ENCODE results near the gene CDH23. TPM values are rescaled to one million over a fixed set of nuclear protein-coding genes. Genes with fewer than 3 reads are reported as not detected.

The CDH23 gene
- total and polyA plus RNA-seq, 9 of the 15 experiments (the other 6 are each of a cell fraction or from before 2014, with no cell fraction given): 0.18 to 1.2 (median 0.47) TPM

DNA sequence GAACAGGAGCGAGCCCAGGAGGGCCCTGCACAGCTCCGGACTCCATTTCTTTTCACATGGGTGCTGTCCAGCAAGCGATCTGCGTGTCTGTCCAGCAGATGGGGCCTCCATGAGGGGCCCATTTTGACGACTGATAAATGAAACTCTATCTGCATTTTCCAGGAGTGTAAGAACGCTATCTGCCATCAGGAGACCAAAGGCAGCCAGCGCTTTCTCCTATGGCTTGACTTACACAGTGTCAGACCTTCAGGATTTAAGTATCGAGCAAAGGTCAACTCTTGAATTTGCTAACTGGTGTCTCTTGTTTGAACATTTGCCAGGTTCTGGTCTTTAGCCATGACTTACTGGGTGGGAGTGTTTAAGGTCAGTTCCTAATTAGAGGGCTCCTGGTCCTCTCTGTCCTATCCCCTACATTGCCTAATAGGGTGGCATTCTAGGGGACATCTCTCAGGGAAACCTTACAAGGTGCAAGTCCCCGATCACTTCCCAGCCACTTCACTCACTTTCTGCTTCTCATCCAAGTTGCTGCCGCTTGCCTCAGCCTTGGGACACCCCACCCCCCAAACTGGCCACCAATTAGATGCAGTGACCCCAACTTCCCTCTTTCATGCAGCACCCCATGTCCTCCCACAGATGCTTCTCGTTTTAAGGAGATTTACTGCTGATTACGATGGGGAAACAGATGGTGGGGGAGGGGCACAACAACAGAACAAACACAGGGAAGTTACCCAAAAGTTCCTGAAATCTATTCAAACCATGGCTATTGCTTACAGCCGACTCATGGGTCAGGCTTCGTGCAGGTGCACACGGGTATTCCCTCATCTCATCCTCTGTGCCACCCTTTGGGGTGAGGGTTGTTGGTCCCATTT, 356.6 kb downstream of the CDH23 start (continued):
- TF ChIP-seq, protein P1, sequence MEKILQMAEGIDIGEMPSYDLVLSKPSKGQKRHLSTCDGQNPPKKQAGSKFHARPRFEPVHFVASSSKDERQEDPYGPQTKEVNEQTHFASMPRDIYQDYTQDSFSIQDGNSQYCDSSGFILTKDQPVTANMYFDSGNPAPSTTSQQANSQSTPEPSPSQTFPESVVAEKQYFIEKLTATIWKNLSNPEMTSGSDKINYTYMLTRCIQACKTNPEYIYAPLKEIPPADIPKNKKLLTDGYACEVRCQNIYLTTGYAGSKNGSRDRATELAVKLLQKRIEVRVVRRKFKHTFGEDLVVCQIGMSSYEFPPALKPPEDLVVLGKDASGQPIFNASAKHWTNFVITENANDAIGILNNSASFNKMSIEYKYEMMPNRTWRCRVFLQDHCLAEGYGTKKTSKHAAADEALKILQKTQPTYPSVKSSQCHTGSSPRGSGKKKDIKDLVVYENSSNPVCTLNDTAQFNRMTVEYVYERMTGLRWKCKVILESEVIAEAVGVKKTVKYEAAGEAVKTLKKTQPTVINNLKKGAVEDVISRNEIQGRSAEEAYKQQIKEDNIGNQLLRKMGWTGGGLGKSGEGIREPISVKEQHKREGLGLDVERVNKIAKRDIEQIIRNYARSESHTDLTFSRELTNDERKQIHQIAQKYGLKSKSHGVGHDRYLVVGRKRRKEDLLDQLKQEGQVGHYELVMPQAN (IDR thresholded peaks at IDR 0.05; ENCODE audit: borderline replicate concordance): no peak
- TF ChIP-seq RHOXF2B (CRISPR knock-in tag; conservative IDR thresholded peaks at IDR 0.05): peak; percentile 35; the same call in 1 of the 2 replicates
- peak; percentile 77 for TF ChIP-seq ESRRA (IDR thresholded peaks at IDR 0.05; ENCODE audit: borderline replicate concordance, low read depth)
- no peak for TF ChIP-seq MEF2A (IDR thresholded peaks at IDR 0.05; ENCODE audit: control insufficient read depth, low read depth, low read length)
- TF ChIP-seq DDX20 (tag; IDR thresholded peaks at IDR 0.05; ENCODE audit: low read depth): no peak
- no peak for TF ChIP-seq NR4A1 (CRISPR knock-in tag; IDR thresholded peaks at IDR 0.05)
- TF ChIP-seq NR4A1 (tag; IDR thresholded peaks at IDR 0.05): peak; percentile 19
- peak; percentile 53; the same call in 1 of the 2 replicates for TF ChIP-seq NFE2 (IDR thresholded peaks at IDR 0.05; ENCODE audit: low read depth)
- TF ChIP-seq HDAC1 (IDR thresholded peaks at IDR 0.05): peak in 1 of 2 experiments; percentile 35; a peak in 1 of 4 replicates
- peak; percentile 4; the same call in 1 of the 2 replicates for TF ChIP-seq DMBX1 (CRISPR knock-in tag; IDR thresholded peaks at IDR 0.05; ENCODE audit: borderline replicate concordance)
- TF ChIP-seq BMI1 (IDR thresholded peaks at IDR 0.05; ENCODE audit: low read length): no peak
- TF ChIP-seq ARHGAP35 (IDR thresholded peaks at IDR 0.05; ENCODE audit: partially characterized antibody): no peak
- no peak; the same call in 1 of the 2 replicates for TF ChIP-seq ZNF263 (CRISPR knock-in tag; IDR thresholded peaks at IDR 0.05; ENCODE audit: borderline replicate concordance)
- TF ChIP-seq, protein P2, sequence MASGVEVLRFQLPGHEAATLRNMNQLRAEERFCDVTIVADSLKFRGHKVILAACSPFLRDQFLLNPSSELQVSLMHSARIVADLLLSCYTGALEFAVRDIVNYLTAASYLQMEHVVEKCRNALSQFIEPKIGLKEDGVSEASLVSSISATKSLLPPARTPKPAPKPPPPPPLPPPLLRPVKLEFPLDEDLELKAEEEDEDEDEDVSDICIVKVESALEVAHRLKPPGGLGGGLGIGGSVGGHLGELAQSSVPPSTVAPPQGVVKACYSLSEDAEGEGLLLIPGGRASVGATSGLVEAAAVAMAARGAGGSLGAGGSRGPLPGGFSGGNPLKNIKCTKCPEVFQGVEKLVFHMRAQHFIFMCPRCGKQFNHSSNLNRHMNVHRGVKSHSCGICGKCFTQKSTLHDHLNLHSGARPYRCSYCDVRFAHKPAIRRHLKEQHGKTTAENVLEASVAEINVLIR (CRISPR knock-in tag; IDR thresholded peaks at IDR 0.05): peak; percentile 36; the same call in 1 of the 2 replicates
- no peak for TF ChIP-seq ZNF316 (IDR thresholded peaks at IDR 0.05)
- TF ChIP-seq PRMT5 (CRISPR knock-in tag; IDR thresholded peaks at IDR 0.05): no peak
- no peak; the same call in 1 of the 2 replicates for TF ChIP-seq E2F3 (CRISPR knock-in tag; IDR thresholded peaks at IDR 0.05)
- TF ChIP-seq TAL1 (IDR thresholded peaks at IDR 0.05): peak; percentile 53
- TF ChIP-seq, protein P3, sequence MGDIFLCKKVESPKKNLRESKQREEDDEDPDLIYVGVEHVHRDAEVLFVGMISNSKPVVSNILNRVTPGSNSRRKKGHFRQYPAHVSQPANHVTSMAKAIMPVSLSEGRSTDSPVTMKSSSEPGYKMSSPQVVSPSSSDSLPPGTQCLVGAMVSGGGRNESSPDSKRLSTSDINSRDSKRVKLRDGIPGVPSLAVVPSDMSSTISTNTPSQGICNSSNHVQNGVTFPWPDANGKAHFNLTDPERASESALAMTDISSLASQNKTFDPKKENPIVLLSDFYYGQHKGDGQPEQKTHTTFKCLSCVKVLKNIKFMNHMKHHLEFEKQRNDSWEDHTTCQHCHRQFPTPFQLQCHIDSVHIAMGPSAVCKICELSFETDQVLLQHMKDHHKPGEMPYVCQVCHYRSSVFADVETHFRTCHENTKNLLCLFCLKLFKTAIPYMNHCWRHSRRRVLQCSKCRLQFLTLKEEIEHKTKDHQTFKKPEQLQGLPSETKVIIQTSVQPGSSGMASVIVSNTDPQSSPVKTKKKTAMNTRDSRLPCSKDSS (IDR thresholded peaks at IDR 0.05; ENCODE audit: low read depth, partially characterized antibody): no peak
- TF ChIP-seq, protein P4, sequence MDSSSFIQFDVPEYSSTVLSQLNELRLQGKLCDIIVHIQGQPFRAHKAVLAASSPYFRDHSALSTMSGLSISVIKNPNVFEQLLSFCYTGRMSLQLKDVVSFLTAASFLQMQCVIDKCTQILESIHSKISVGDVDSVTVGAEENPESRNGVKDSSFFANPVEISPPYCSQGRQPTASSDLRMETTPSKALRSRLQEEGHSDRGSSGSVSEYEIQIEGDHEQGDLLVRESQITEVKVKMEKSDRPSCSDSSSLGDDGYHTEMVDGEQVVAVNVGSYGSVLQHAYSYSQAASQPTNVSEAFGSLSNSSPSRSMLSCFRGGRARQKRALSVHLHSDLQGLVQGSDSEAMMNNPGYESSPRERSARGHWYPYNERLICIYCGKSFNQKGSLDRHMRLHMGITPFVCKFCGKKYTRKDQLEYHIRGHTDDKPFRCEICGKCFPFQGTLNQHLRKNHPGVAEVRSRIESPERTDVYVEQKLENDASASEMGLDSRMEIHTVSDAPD (CRISPR knock-in tag; IDR thresholded peaks at IDR 0.05): no peak
